Measurements from ENCODE around the gene PTPRN2. TPM values are rescaled to one million over a fixed set of nuclear protein-coding genes. Genes with fewer than 3 reads are reported as not detected.

PTPRN2 gene
- total and polyA plus RNA-seq, 9 of the 15 experiments (the other 6 are each of a cell fraction or from before 2014, with no cell fraction given), result not detected

DNA sequence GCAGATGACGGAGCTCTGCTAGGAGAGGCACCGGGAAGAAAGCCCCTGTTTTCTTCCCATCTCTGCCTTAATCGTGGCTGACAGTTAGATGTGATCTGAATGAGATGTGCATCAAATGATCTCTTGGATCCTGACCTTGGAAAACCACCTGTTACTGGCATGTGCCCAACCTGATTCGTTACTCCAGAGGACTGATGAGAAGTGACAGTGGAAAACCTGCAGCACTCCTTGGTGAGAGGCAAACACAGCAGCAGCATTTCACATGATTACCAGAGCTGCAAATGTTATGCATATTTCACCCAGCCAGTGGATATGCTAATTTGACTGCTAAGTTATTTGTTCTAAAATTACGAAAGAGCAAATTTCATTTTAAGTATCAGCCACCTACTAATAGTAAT lies 95.3 kb downstream of the PTPRN2 start:
- ATAC-seq (no peak), DNase-seq (ENCODE audit: extremely low read depth in 1 of 4, low spot score in 3 of 4) (no peak), FAIRE-seq (no peak)
- intact Hi-C loops (cut with micrococcal nuclease) (loop anchor here (10.0 kb wide), 1 partner anchor 152 kb away; no protein-coding TSS in a partner anchor), in situ Hi-C loops (cut with MboI) (no loop called here)
- Histone ChIP-seq H2AFZ (ENCODE audit: low read depth, low read length) (no peak overlapping the region), H3K27ac (ENCODE audit: extremely low read depth, low read depth, low read length) (no peak overlapping the region), H3K9ac (ENCODE audit: insufficient read depth in 1 of 2, low read depth in 2 of 2, low read length in 2 of 2) (no peak overlapping the region), H3K4me2 (ENCODE audit: insufficient read depth, low read length) (no peak overlapping the region), H3K4me1 (replicated peaks in 1 of 2; ENCODE audit: control insufficient read depth in 2 of 2, insufficient read depth in 2 of 2, low read length in 2 of 2) (peaks cover 0 to 16% of the 10 kb centered on the region in 2 experiments; a peak in 1 of 5 replicates), H3K79me2 (ENCODE audit: control insufficient read depth, insufficient read depth, low read length) (no peaks in the 10 kb centered on the region), H3K4me3 (no peak overlapping the region), H4K20me1 (replicated peaks; ENCODE audit: control insufficient read depth, insufficient read depth, low read length) (peaks cover 13% of the 10 kb centered on the region), H3K9me3 (replicated peaks; ENCODE audit: control insufficient read depth, insufficient read depth, low read depth, low read length) (no peaks in the 10 kb centered on the region), H3K36me3 (ENCODE audit: control insufficient read depth, insufficient read depth, low read length) (no peaks in the 10 kb centered on the region), H3K9me1 (ENCODE audit: control insufficient read depth, insufficient read depth, low read length) (no peaks in the 10 kb centered on the region), H3K27me3 (ENCODE audit: control insufficient read depth in 2 of 2, insufficient read depth in 2 of 2, low read length in 2 of 2) (peaks cover 32 to 53% of the 10 kb centered on the region in 2 experiments)
- BruUV-seq (replicated peaks), result no TSS peak
- 3% methylated on average over 5 of the region's 5 CpGs for WGBS (ENCODE audit: insufficient coverage, low coverage, missing lambda C conversion rate)
- ChIA-PET CTCF (ENCODE audit: low intra/inter-chr PET ratio) (no interaction called here), POLR2A (no interaction called here)
- TF ChIP-seq, protein P1, sequence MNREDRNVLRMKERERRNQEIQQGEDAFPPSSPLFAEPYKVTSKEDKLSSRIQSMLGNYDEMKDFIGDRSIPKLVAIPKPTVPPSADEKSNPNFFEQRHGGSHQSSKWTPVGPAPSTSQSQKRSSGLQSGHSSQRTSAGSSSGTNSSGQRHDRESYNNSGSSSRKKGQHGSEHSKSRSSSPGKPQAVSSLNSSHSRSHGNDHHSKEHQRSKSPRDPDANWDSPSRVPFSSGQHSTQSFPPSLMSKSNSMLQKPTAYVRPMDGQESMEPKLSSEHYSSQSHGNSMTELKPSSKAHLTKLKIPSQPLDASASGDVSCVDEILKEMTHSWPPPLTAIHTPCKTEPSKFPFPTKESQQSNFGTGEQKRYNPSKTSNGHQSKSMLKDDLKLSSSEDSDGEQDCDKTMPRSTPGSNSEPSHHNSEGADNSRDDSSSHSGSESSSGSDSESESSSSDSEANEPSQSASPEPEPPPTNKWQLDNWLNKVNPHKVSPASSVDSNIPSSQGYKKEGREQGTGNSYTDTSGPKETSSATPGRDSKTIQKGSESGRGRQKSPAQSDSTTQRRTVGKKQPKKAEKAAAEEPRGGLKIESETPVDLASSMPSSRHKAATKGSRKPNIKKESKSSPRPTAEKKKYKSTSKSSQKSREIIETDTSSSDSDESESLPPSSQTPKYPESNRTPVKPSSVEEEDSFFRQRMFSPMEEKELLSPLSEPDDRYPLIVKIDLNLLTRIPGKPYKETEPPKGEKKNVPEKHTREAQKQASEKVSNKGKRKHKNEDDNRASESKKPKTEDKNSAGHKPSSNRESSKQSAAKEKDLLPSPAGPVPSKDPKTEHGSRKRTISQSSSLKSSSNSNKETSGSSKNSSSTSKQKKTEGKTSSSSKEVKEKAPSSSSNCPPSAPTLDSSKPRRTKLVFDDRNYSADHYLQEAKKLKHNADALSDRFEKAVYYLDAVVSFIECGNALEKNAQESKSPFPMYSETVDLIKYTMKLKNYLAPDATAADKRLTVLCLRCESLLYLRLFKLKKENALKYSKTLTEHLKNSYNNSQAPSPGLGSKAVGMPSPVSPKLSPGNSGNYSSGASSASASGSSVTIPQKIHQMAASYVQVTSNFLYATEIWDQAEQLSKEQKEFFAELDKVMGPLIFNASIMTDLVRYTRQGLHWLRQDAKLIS (CRISPR knock-in tag; IDR thresholded peaks at IDR 0.05), result no peak
- TF ChIP-seq SOX6 (IDR thresholded peaks at IDR 0.05), result no peak
- TF ChIP-seq, protein P2, sequence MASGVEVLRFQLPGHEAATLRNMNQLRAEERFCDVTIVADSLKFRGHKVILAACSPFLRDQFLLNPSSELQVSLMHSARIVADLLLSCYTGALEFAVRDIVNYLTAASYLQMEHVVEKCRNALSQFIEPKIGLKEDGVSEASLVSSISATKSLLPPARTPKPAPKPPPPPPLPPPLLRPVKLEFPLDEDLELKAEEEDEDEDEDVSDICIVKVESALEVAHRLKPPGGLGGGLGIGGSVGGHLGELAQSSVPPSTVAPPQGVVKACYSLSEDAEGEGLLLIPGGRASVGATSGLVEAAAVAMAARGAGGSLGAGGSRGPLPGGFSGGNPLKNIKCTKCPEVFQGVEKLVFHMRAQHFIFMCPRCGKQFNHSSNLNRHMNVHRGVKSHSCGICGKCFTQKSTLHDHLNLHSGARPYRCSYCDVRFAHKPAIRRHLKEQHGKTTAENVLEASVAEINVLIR (CRISPR knock-in tag; IDR thresholded peaks at IDR 0.05), result no peak
- TF ChIP-seq, protein P3, sequence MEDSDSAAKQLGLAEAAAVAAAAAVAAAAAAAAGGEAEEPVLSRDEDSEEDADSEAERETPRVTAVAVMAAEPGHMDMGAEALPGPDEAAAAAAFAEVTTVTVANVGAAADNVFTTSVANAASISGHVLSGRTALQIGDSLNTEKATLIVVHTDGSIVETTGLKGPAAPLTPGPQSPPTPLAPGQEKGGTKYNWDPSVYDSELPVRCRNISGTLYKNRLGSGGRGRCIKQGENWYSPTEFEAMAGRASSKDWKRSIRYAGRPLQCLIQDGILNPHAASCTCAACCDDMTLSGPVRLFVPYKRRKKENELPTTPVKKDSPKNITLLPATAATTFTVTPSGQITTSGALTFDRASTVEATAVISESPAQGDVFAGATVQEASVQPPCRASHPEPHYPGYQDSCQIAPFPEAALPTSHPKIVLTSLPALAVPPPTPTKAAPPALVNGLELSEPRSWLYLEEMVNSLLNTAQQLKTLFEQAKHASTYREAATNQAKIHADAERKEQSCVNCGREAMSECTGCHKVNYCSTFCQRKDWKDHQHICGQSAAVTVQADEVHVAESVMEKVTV (CRISPR knock-in tag; IDR thresholded peaks at IDR 0.05), result no peak
- no peak for TF ChIP-seq ZNF644 (tag; IDR thresholded peaks at IDR 0.05; ENCODE audit: low read depth)
- no peak for TF ChIP-seq NFRKB (IDR thresholded peaks at IDR 0.05; ENCODE audit: low read depth)
- no peak for TF ChIP-seq SRSF3 (IDR thresholded peaks at IDR 0.05; ENCODE audit: insufficient read depth, low read length)
